NCI-H2171 treated with DMSO at 0.1 percent for 48 hours (cell line): Measurements from ENCODE around the gene ZNF282.

ENCODE experiments used
- DNase-seq: peaks from one replicate; lab custom pipeline; 2025; lab: John Stamatoyannopoulos, UW

ZNF282 gene

GRCh38 chr7:149195180-149196150 lies at the start of gene ZNF282:
TSS of gene ZNF282 (plus strand) at chr7:149195546. CDS start at chr7:149195590, 44 bp downstream.
- DNase-seq = peak; percentile 87

GRCh38 chr7:149147072-149147751 lies 48.1 kb upstream of the ZNF282 start, which contains the start of gene ZNF398:
TSS of gene ZNF398 (plus strand) at chr7:149147453. CDS start at chr7:149147743, 290 bp downstream.
- DNase-seq = peak; percentile 75

- peak; percentile 30 for DNase-seq
Measured at GRCh38 chr7:149147752-149148653, 47.3 kb upstream of the ZNF282 start.

DNA sequence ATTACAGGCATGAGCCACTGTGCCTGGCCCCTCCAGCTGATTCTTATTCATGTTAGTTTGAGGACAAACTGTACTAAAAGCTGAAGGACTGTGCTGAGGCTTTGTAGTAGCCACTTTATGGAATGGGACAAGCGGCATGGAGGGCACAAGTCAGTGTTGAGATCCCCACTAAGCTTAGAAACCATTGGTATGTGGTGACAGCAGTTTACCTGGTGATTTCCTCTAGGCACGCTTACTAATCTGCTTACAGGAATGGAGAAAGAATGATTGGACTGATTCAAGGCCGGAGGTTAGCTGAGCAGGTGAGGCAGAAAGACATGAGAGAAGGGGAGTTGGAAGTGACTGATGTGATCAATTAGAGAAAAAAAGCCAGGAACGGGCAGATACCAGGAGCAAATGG lies 44.4 kb upstream of the ZNF282 start:
- no peak for DNase-seq

- DNase-seq = no peak
Measured at GRCh38 chr7:149153346-149153745, 42.0 kb upstream of the ZNF282 start.

- DNase-seq = no peak
Measured at GRCh38 chr7:149154056-149154455, 41.3 kb upstream of the ZNF282 start.

GRCh38 chr7:149156898-149157297 lies 38.4 kb upstream of the ZNF282 start:
- no peak for DNase-seq

- no peak for DNase-seq
Measured at GRCh38 chr7:149161241-149161848, 34.0 kb upstream of the ZNF282 start.

DNA sequence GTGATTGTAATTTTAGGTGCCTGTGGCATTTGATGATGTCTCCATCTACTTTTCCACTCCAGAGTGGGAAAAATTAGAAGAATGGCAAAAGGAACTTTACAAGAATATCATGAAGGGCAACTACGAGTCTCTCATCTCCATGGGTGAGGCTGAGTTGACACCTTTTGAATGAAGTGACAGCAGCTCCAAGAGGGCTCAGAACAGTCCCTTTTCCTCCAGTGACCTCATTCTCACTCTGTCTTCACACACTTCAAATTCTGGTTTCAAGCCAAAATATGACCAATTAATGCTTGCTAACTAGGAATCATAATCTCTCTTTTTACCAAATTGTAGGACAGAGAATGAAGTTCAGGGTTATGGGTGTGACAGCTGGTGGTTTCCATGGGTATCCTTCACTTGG lies 29.2 kb upstream of the ZNF282 start:
- no peak for DNase-seq

DNA sequence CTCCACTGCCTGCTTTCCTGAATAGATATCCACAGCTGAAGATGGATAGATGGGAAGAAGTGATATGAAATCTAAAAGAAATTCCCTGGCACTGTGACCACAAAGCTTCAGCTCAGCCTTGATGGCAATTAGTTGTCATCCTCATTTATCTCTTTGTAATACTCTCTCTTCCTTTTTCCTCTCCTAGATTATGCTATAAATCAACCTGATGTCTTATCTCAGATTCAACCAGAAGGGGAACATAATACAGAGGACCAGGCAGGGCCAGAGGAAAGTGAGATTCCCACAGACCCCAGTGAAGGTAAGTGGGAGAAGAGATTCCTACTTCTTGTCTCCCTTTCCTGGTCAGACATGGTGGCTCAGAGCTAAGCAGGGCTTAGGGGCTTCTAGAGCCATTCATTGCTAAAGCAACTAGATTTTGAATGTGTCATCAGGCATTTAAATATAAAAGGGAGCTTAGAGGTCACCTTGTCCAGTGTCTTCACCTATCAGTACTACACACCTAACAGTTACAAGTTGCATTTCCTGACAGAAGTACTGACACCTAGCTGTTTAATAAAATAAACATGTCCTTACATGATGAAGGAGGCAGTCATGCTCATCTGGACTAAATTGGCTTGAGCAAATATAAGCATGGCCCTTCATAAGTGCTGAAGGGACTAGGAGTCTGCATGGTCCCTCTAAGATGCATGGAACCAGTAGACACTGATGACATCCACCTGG lies 28.6 kb upstream of the ZNF282 start:
- DNase-seq = no peak

- DNase-seq = no peak
Measured at GRCh38 chr7:149171892-149172533, 23.3 kb upstream of the ZNF282 start.

GRCh38 chr7:149172534-149172920 lies 22.8 kb upstream of the ZNF282 start:
- no peak for DNase-seq

DNA sequence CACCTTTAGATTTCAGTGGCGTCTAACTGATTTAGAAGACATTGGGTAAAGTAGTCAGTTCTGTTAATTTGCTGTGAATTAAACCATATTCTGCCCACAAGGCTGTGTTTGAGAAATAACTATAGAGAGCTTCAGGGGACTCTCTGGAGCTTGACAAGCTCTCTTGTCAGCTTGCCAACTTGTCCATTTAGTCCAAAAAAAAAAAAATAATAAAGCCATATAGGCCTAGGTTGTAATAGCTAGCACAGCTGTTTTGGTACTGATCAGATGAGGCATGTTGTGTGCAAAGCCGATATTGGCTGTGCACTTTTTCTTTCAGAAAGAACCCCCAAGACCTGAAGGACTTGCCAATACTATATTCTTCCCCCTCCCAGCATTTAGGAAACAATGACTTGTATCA lies 20.2 kb upstream of the ZNF282 start:
- DNase-seq = peak; percentile 69

DNA sequence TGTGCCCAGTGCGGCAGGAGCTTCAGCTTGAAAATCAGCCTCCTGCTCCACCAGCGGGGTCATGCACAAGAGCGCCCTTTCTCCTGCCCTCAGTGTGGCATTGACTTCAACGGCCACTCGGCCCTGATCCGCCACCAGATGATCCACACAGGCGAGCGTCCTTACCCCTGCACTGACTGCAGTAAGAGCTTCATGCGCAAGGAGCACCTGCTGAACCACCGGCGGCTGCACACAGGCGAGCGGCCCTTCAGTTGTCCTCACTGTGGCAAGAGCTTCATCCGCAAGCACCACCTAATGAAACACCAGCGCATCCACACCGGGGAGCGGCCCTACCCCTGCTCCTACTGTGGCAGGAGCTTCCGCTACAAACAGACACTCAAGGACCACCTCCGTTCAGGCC lies 16.1 kb upstream of the ZNF282 start:
- DNase-seq = no peak

DNA sequence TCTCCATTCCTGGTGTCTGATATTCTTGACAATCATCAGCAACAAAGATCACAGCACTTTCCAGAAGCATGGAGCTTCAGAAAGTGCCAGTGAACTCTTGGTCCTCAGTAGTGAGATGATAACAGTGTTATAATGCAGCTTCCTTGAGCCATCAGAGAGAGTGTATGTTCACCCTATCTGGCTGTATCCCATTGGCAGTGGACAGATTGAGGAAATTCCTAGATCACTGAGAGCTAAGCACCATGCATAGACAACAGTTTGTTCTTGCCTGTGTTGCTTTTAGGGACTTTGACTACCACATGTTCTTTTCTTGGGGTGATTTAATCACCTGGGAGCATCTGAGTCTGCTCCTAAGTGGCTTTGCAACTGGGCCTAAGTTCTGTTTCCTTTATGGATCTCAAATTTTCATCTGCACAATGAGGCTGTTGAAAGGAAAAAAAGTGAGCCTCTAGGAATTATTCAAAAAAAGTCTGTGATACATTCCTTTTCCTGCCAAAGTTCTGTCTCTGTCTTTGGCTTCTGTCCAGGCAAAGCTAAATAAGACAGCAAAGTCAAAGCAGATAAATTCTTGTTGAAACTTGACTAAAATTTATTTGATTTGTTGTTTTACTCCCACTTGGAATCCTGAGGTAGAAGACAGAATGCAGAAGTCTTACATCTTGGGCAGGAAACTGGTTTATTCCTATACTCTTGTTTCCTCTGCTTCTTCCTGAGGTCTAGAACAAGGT lies 14.5 kb upstream of the ZNF282 start:
- no peak for DNase-seq

GRCh38 chr7:149181450-149181790 lies 13.9 kb upstream of the ZNF282 start:
- no peak for DNase-seq

DNA sequence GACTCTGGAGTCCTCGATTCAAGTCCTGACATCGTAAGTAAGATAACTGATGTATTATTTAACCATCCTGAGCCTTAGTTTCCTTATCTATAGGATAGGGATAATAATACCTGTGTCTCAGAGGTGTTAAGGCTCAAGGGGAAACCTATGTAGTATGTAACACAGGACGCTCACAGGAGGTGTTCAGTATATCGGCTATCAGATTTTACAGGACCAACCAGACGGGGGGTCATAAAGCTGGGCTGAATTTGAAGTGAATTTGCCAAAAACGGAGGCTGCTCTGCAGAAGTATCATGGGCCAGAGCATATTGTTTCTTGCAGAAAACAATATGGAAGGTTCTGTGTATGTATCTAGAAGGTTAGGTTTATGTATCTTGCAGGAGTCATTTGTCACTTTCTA lies 11.1 kb upstream of the ZNF282 start:
- DNase-seq = no peak

GRCh38 chr7:149188213-149188612 lies 7.1 kb upstream of the ZNF282 start:
- no peak for DNase-seq

DNA sequence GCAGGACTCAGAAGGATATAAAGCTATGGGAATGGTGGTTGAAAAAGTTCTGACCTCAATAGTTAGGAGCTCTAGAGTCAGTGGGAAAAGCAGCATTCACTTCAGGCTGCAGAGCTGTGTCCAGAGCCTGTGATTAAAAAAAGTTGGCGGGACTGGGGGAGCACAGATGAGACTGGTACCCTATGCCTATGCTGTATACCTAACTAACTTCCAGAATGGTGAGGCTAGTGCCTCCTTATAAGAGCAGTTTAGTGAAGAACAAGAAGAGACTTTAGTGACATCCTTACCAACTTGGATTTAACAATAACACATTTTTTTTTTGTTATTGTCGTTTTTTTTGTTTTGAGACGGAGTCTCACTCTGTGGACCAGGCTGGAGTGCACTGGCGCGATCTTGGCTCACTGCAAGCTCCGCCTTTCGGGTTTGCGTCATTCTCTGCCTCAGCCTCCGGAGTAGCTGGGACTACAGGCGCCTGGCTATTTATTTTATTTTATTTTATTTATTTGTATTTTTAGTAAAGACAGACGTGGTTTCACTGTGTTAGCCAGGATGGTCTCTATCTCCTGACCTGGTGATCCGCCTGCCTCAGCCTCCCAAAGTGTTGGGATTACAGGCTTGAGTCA lies 6.6 kb upstream of the ZNF282 start:
- DNase-seq = no peak
